Measurements from ENCODE around the gene HOMER3.

The HOMER3 gene

GRCh38 chr19:18940769-18941627 lies at the start of gene HOMER3:
Gene HOMER3, minus strand, starts transcription at chr19:18941217. Its CDS starts 2,235 bp downstream, at chr19:18938982.
- DNase-seq (ENCODE audit: low spot score), result peak; percentile 98

GRCh38 chr19:18990128-18990708 lies 49.2 kb upstream of the HOMER3 start:
- no peak for DNase-seq (ENCODE audit: low spot score)

- no peak for DNase-seq (ENCODE audit: low spot score)
Observed at GRCh38 chr19:18989316-18989715, 48.3 kb upstream of the HOMER3 start.

GRCh38 chr19:18987456-18987855 lies 46.4 kb upstream of the HOMER3 start:
- no peak for DNase-seq (ENCODE audit: low spot score)

GRCh38 chr19:18985257-18985656 lies 44.2 kb upstream of the HOMER3 start:
- no peak for DNase-seq (ENCODE audit: low spot score)

- no peak for DNase-seq (ENCODE audit: low spot score)
Observed at GRCh38 chr19:18984251-18984650, 43.2 kb upstream of the HOMER3 start.

GRCh38 chr19:18982669-18983068 lies 41.7 kb upstream of the HOMER3 start:
- DNase-seq (ENCODE audit: low spot score), result no peak

GRCh38 chr19:18980432-18981020 lies 39.5 kb upstream of the HOMER3 start:
- DNase-seq (ENCODE audit: low spot score), result no peak

GRCh38 chr19:18978616-18979015 lies 37.6 kb upstream of the HOMER3 start:
- no peak for DNase-seq (ENCODE audit: low spot score)

- DNase-seq (ENCODE audit: low spot score), result no peak
Observed at GRCh38 chr19:18975869-18976268, 34.9 kb upstream of the HOMER3 start.

GRCh38 chr19:18975011-18975410 lies 34.0 kb upstream of the HOMER3 start:
- no peak for DNase-seq (ENCODE audit: low spot score)

- no peak for DNase-seq (ENCODE audit: low spot score)
Observed at GRCh38 chr19:18972851-18973250, 31.8 kb upstream of the HOMER3 start.

GRCh38 chr19:18972301-18972811 lies 31.3 kb upstream of the HOMER3 start:
- DNase-seq (ENCODE audit: low spot score), result no peak

- DNase-seq (ENCODE audit: low spot score), result no peak
Observed at GRCh38 chr19:18969931-18970659, 29.1 kb upstream of the HOMER3 start.

- no peak for DNase-seq (ENCODE audit: low spot score)
Observed at GRCh38 chr19:18967358-18968146, 26.5 kb upstream of the HOMER3 start.

GRCh38 chr19:18966307-18966706 lies 25.3 kb upstream of the HOMER3 start:
- no peak for DNase-seq (ENCODE audit: low spot score)

- DNase-seq (ENCODE audit: low spot score), result no peak
Observed at GRCh38 chr19:18964121-18964520, 23.1 kb upstream of the HOMER3 start.

- no peak for DNase-seq (ENCODE audit: low spot score)
Observed at GRCh38 chr19:18961767-18962620, 21.0 kb upstream of the HOMER3 start.

GRCh38 chr19:18960370-18960769 lies 19.4 kb upstream of the HOMER3 start:
- no peak for DNase-seq (ENCODE audit: low spot score)

- no peak for DNase-seq (ENCODE audit: low spot score)
Observed at GRCh38 chr19:18955042-18955441, 14.0 kb upstream of the HOMER3 start.

GRCh38 chr19:18954094-18954493 lies 13.1 kb upstream of the HOMER3 start:
- DNase-seq (ENCODE audit: low spot score), result no peak

Measured in HuH-7 (cell line).